ENCODE results near the gene ATPAF1.
A peak's percentile ranks its signal among the peaks of the same experiment; 100 is the strongest.
"Not testable (repeated sequence)": the region's sequence is repeated elsewhere in the genome, so short reads cannot be mapped to it uniquely, and the experiment has no call there.

ATPAF1 gene

DNA sequence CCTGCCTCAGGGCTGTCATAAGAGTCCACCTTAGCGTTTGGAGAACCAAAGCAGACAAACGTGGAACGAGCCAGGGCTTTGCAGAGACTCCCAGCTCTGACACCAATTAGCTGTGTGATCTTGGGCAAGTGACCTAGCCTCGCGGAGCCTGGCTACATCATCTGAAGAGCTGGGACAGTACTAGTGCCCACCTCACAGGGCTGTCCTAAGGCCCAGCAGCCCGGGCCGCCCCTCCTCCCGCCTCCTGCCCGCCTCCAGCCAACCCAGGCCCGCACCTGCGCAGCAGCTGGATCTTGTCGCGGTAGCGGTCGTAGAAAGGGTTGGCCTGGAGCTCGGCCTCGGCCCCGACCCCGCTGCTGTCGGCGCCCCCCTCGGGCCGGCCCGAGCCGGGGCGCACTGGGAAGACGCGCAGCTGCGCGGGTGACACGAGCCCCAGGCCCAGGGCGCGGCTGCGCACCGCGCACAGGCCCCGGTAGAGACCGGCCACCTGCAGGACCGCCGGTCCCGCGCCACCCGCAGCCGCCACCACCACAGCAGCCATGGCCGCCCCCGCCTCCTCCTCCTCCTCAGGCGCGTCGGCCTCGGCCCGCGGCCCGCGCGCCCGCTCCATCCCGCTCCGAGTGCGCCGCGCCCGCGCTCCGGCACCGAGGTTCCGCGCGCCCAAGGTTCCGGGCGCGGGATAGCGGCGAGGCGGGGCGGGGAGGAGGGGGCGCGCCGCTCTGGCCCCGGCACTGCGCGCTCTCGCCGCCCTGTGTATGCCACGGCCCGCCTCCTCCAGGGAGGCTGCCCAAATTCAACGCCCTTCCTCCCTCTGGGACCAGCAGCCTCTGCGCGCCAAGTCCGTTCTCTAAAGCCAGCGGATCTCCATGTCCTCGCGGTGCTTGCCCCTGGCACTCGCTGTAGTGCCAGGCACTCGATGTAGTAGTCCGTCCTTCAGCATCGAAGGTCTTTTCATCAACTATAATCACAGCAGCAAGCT, at the start of gene ATPAF1:
Gene ATPAF1, minus strand, starts transcription at position 583 of the 979 bp plus-strand sequence. Its CDS starts 42 bp downstream, at position 541.
- DNase-seq (ENCODE audit: low read depth in 2 of 2, low spot score in 1 of 2) = peak; percentile 5 to 9

GRCh38 chr1:46717654-46718053, 49.5 kb upstream of the ATPAF1 start:
- no peak for DNase-seq (ENCODE audit: low read depth in 2 of 2, low spot score in 1 of 2)

GRCh38 chr1:46714976-46715375, 46.8 kb upstream of the ATPAF1 start:
- no peak for DNase-seq (ENCODE audit: low read depth in 2 of 2, low spot score in 1 of 2)

DNA sequence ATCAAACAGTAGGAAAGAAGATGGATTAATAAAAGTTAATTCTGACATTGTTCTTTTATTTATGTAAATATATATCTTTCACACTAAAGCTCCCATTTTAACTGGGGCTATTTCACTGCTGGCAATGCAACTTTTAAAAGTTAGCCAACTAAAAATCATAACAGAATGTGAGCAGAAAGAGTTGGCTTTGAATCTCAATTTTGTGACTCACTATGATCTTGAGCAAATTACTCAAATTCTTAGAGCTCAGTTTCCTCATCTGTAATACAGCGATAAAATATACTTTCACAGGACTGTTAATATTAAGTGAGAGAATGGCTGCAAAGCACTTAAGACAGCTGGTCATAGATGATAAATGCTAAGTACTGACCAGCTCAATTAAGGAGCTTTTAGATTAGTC, 40.0 kb upstream of the ATPAF1 start:
- no peak for DNase-seq (ENCODE audit: low read depth in 2 of 2, low spot score in 1 of 2)

DNA sequence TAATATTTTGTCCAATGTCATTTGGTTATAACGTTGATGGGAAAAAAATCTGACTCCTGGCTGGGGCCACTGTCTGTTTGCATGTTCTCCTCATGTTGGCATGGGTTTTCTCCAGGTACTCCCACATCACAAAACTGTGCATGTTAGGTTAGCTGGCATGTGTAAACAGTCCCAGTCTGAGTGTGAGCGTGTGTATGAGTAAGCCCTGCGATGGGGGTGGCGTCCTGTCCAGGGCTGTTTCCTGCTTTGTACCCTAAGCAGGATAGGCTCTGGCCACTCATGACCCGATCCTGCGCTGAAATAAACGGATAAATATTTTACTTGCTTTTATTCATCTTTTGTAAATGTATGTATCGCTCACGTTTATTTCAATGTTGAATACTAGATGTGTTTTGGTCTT, 37.2 kb upstream of the ATPAF1 start:
- DNase-seq (ENCODE audit: low read depth in 2 of 2, low spot score in 1 of 2) = no peak

DNA sequence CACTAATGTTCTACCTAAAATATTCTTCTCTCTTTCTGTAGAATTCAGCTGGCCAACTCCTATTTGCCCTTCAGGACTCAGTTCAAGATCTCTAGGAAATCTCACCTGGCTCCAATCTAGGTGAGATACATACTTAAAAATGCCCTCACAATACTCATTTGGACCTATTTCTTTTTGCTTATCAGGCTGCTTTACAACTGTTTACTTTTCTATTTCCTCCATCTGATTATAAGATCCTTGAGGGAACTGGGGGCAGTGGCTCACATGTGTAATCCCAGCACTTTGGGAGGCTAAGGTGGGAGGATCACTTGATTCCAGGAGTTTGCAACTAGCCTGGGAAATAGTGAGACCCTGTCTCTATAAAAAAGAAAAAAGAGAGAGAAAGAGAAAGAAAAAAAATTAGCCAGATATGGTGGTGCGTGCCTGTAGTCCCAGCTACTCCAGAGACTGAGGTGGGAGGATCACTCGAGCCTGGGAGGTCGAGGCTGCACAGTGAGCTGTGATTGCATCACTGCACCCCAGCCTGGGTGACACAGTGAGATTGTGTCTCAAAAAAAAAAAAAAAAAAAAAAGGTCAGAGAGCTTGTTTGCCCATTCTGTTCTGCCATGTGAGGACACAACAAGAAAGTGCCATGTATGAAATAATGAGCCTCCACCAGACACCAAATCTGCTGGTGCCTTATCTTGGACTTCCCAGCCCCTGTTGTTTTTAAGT, 35.9 kb upstream of the ATPAF1 start:
- DNase-seq (ENCODE audit: low read depth in 2 of 2, low spot score in 1 of 2) = no peak

- no peak for DNase-seq (ENCODE audit: low read depth in 2 of 2, low spot score in 1 of 2)
Measured at GRCh38 chr1:46699666-46700065, 31.5 kb upstream of the ATPAF1 start.

DNA sequence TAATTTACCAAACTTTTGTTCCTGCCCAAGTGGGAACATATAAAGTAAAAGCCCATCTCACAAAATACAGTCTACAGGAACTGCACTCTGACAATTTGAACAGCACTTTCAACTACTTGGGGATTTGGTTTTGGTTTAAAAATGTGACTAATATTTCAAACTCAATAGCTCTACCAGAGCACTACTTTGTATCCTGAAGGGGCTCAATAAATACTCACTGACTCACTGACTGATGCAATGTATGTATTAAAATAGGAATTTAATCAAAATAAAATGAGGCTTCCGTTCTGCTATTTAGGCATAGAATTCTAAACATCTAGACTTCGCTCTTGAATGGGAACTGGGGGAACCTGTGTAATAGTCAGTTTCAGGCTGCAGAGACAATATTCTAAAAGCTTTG, 28.9 kb upstream of the ATPAF1 start:
- no peak for DNase-seq (ENCODE audit: low read depth in 2 of 2, low spot score in 1 of 2)

- not testable (repeated sequence) for DNase-seq (ENCODE audit: low read depth in 2 of 2, low spot score in 1 of 2)
Measured at GRCh38 chr1:46694676-46695075, 26.5 kb upstream of the ATPAF1 start.

GRCh38 chr1:46692811-46693770, 24.9 kb upstream of the ATPAF1 start:
- DNase-seq (ENCODE audit: low read depth in 2 of 2, low spot score in 1 of 2) = no peak

- DNase-seq (ENCODE audit: low read depth in 2 of 2, low spot score in 1 of 2) = no peak
Measured at GRCh38 chr1:46691997-46692790, 24.0 kb upstream of the ATPAF1 start.

- DNase-seq (ENCODE audit: low read depth in 2 of 2, low spot score in 1 of 2) = no peak
Measured at GRCh38 chr1:46690931-46691421, 22.8 kb upstream of the ATPAF1 start.

- DNase-seq (ENCODE audit: low read depth in 2 of 2, low spot score in 1 of 2) = no peak
Measured at GRCh38 chr1:46689897-46690296, 21.7 kb upstream of the ATPAF1 start.

DNA sequence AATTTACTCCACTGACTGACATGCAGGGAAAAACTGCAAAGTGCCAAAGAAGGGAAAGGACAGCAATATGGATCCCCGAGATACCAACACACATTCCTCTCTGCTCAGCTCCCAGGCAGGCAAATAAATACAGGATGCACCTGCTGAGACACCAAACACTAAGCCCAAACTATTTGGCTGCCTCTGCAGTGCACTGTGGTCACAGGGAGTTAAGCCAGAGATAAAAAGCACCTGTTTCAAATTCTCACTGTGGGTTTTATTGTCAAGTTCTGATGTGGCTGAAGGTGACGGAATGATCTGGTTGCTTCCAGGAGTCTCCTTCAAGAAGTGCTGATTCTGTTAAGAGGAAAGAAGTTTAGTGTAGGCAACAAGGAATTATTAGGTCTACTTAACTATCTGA, 21.2 kb upstream of the ATPAF1 start:
- no peak for DNase-seq (ENCODE audit: low read depth in 2 of 2, low spot score in 1 of 2)

- no peak for DNase-seq (ENCODE audit: low read depth in 2 of 2, low spot score in 1 of 2)
Measured at GRCh38 chr1:46687921-46688509, 19.9 kb upstream of the ATPAF1 start.

DNA sequence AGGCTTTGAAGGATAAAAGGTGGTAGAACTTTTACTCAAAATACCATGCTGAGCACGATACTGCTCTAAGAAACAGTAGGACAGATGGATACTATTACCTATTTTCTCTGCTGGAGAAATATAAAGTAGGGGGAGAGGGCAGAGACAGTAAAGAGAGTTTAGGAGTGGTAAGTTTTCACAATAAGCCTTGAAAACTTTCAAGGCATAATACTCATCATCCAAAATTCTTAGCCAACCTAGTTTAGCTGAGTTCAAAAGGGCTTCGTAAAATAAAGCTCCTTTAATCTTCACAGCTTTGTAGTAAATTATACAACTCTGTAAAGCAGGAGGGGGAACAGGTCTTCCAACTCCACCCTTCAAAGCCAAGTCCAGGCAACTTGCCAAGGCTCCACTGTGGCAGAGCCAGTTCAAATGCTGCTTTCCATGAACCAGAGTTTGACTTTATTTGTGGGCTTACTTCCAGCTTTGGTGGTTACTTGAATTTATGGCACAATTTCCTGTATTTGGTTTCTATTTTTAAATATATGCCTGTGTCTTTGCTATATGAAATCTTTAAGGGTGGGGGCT, 19.0 kb upstream of the ATPAF1 start:
- no peak for DNase-seq (ENCODE audit: low read depth in 2 of 2, low spot score in 1 of 2)

- no peak for DNase-seq (ENCODE audit: low read depth in 2 of 2, low spot score in 1 of 2)
Measured at GRCh38 chr1:46686255-46686654, 18.1 kb upstream of the ATPAF1 start.

GRCh38 chr1:46684670-46685069, 16.5 kb upstream of the ATPAF1 start:
- no peak for DNase-seq (ENCODE audit: low read depth in 2 of 2, low spot score in 1 of 2)

GRCh38 chr1:46682064-46682463, 13.9 kb upstream of the ATPAF1 start:
- no peak for DNase-seq (ENCODE audit: low read depth in 2 of 2, low spot score in 1 of 2)
